GM21737 (cell line): Measurements from ENCODE around the gene BCKDHA.
A peak's percentile ranks its signal among the peaks of the same experiment; 100 is the strongest.
"Not testable (repeated sequence)": the region's sequence is repeated elsewhere in the genome, so short reads cannot be mapped to it uniquely, and the experiment has no call there.

Experiments used
- ATAC-seq: cut with Tn5 transposase; IDR thresholded peaks from one replicate; pipeline ENCODE4 v1.9.1; 2021; ENCODE audit warnings: mild to moderate bottlenecking, moderate library complexity; ENCODE audit not compliant: unreplicated experiment

BCKDHA gene

DNA sequence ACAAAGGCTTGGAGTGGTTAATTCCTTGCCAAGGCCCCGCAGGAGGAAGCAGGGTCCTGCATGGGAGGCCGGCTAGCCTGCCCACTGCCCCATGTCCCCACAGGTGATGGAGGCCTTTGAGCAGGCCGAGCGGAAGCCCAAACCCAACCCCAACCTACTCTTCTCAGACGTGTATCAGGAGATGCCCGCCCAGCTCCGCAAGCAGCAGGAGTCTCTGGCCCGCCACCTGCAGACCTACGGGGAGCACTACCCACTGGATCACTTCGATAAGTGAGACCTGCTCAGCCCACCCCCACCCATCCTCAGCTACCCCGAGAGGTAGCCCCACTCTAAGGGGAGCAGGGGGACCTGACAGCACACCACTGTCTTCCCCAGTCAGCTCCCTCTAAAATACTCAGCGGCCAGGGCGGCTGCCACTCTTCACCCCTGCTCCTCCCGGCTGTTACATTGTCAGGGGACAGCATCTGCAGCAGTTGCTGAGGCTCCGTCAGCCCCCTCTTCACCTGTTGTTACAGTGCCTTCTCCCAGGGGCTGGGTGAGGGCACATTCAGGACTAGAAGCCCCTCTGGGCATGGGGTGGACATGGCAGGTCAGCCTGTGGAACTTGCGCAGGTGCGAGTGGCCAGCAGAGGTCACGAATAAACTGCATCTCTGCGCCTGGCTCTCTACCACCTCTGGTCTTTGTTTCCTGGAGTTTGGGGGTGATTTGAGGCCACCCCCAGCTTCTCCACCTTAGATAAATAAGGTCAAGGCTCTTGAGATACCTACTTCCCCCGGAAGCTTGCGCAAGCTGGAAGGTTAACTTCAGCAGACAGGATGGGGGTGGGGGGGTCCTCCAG lies 26.9 kb downstream of the BCKDHA start:
- ATAC-seq = no peak

DNA sequence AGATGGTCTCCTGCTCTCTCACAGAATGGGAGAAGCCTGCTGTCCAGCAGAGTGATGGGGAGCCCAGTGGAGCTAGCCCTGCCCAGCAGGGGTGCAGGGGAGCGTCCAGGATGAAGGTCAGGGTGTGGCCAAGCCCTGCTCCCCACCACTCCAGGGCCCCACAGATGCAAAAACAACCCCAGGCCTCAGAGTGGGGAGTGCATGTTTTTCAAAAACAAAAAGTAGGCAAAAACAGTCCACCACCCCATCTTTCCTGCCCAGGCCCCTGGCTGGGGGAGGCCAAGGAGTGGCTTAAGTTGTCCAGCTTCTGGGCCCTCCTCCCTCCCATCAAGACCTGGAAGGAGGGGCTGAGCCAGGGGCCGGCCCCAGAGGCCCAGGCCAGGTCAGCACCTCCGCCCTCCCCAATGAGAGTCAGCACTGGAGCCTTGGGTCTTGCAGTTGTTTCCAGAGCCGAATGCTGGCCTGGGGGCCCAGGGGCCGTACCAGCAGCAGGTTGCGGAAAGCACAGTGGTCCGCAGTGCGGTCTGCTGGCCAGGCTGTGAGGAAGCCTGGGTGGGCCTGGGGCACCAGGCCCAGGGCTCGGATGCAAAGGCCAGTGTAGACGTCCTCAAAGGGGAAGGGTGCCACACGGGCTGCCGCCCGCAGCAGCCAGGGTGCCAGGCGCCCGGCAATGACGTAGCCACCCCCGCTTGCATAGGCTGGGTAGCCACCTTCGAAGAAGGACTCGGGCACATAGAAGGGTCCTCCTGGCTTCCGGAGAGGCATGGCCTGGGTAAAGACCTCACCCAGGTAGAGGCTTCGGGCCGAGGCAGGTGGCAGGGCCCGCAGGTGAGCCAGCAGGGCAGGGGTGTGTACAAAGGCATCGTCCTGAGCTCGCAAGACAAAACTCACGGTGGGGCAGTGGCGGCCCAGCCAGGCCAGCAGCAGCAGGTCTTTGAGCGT lies 27.8 kb downstream of the BCKDHA start:
- ATAC-seq = no peak

DNA sequence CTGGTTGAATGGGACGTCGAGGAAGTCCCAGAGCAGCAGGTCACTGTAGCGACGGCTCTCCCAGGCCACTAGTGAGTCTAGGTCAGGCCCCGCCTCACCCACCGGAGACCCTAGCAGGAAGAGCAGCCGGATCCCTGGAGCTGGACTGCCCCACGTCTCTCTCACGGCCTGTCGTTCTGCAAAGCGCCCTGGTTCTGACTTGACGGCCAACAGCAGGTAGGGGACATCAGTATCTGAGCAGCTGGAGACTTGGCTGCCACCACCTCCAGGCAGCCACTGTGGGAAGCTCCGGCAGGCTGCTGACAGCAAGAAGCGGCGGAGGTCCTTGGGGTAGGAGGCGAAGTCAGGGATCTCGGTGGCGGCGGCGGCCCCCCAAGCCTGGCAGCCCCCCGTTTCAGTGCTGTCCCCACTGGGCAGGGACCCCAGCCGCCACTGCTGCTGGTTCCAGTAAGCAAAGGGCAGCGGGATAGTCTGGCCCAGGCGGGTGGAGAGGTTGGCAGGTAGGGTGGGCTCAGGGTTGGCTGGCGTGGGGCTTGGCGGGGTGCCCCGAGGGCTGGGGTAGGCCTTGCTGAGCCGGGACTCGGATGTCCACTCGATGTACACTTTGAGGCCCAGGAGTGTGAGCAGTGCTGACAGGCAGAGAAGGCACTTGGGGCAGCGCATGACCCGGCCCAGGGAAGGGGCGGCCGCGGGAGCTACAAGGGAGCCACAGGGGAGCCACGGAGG lies 28.7 kb downstream of the BCKDHA start:
- no peak for ATAC-seq

DNA sequence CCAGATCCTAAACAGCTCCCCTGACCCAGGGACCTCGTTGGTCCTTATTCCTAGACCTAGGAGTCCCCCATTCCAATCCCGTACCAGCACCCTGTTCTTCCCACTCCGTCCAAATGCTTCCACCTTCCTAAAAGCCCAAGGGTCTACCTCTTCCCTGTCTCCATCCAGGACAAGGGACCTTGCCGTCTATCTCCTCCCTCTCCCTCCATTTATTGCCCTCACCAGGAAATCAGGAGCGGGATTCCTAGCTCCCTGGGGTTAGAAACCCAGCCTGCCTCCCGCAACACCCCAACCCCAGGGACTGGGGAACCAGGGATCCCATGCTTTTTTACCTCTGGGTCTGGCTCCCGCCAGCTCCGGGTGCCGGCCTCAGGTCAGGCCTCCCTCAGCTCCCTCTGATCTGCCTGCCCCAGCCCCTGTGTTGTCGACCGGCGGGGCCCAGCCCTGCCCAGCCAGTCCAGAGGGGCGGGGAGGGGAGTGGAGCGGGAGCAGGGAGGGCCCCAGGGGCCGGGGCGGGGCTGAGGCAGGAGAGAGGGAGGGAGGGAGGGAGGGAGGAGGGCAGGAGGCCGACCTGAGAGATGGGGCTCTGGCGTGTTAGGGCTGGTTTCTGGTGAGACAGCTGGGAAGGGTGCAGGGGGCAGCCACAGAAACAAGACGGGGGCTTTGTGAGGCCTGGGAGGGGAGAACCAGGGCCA lies 29.5 kb downstream of the BCKDHA start, which contains the start of gene B3GNT8:
B3GNT8 (minus strand) TSS at position 423 of the 695 bp plus-strand sequence. CDS start 596 bp downstream, outside the sequence.
- ATAC-seq = no peak

DNA sequence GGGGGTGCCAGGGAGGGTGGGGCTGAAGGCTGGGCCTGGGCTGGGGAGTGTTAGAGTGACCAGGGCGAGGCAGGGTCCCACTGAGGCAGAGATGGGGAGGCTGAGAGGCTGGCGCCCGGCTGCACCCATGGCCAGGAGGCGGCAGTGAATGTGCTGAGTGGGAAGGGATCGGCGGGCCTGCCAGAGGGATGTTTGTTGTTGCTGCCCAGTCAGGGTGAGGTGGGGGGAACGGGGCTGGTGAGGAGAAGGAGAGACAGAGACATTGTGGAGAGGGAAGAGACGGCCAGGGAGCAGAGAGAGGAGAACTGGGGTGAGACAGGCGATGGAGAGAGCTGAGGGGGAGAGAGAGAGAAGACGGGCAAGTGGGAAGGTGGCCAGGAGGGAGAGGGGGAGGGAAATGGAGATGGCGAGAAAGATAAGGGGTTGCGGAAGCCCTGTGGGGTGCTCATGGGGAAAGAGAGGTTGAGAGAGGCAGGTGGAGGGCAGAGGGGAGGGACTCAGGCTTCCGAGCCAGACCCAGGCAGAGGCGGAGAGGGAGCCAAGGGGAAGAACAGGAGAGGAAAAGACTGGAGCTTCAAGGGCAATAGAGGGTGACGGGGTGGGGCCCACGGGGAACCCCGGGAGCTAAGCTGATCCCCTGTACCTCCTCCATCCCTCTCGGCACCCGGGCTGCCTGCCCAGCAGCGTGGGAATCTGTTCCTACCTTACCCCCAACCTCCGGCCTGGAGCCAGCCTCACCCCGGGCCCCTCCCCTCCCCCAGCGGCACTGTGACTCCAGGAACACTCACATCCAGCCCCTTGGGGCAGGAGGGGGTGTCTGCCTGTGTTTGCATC lies 30.2 kb downstream of the BCKDHA start:
- ATAC-seq = no peak

DNA sequence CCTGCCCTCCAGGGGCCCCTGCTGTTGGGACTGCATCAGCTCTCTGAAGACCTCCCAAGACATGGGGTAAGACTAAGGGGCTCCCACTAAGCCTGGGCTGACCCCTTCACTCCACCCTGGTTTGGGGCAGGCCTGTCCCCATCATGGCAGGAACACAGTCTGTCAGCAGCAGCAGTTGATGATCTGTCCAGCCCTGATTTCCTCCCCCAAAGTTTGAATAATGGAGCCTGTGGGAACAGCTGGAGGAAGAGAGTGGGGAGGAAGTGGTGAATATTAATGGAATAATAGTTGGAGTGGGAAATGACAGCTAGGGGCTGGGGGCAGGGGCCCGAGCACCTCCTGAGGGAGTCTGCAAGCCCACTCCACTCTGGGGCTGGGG lies 30.9 kb downstream of the BCKDHA start:
- no peak for ATAC-seq

DNA sequence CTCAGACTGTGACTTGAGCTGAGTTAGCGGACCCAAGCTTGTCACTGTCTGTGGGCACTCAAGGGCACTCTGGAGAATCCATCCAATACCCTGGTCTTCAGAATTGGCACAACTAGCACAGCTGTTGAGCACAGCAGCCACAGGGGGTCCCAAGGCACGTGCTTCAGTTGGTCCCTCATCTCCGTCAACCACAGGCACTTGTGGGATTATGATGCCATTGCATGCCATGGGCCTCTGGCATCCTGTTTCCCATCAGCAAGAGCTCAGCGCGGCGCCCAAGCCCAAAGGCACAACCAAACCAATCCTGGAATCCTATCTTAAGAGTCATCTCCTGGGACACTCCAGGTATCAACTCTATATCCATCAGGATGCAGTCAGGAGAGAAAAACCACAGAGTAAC lies 33.3 kb downstream of the BCKDHA start:
- ATAC-seq = no peak

DNA sequence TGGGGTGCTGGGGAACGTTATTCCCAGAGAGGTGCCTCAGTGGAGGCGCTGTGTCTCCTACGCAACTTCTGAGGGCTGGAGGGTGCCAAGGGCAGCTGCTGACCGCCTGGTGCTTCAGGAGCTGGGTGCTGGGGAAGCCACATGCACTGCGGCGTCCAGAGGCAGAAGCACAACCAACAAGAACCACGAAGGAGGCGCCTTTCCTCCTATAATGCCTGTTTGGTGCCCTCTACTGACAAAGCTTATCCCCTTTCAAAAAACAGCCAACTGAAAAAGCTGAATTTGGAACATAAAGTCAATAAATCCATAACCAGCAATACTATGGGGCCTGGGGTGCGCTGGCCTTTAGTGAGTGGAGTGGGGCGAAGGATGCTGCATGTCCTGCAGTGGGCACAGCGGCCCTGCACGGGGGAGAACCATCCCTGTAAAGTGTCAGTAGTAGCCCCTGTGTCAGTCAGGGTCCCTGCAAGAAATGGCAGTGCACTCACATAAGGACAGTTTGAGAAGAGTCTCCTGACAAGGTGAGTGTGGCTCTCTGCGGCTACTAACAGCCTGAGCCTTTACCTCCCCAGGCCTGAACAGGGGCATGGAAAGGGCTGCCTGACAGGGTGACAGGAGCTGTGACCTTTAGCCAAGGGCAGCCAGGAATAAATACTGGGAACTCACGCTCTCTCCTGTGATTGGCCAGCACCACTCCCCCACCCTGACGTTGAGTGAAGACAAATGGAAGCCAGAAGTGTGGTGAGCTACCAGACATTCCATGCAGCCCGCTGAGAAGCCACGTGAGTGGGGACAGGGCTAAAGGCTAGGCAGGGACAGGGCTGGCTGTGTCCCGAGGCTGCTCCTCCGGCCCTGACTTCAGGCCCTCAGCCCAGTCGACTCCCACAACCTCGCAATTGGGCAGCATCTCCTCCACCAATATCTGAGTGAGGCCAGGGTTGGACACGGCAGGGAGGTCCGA lies 34.1 kb downstream of the BCKDHA start:
- ATAC-seq = no peak

DNA sequence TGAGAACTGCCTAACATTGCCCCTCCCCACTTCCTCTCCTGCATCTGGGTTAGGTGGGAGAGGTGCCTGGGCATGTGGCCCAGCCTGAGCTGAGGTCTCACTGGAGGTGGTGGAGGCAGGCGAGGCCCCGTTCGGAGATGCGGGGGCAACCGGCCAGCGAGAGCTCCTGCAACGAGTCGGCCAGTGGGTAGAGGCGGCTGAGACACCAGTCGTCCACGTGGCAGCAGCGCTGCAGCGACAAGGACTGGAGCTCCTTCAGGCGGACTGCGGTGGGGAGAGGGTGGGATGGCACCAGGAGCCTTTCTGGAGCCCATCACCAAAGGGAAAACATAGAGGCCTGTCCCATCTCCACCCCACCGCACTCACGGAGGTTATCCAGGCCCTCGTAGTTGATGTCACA lies 35.6 kb downstream of the BCKDHA start:
- ATAC-seq = no peak

DNA sequence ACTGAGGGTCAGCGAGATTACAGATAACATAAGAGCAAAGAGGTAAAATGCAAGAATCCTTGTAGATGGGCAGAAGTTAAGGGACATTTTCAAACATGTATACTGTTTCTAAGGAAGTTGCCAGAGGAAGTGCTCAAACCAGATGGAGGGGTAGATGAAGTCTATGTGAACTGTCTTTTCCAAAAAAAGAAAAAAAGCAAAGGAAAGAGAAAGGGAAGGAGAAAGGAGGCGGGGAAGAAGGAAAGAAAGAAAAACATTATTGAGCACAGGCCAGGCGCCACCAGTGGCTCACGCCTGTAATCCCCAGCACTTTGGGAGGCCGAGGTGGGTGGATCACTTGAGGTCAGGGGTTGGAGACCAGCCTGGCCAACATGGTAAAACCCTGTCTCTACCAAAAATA lies 36.8 kb downstream of the BCKDHA start:
- no peak for ATAC-seq

DNA sequence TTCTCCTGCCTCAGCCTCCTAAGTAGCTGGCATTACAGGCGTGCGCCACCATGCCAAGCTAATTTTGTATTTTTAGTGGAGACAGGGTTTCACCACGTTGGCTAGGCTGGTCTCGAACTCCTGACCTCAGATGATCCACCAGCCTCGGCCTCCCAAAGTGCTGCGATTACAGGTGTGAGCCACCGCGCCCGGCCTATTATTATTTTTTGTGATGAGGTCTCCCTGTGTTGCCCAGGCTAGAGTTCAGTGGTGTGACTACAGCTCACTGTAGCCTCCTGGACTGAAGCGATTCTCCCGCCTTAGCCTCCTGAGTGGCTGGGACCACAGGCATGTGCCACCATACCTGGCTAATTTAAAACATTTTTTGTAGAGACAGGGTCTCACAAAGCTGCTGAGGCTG lies 37.8 kb downstream of the BCKDHA start:
- ATAC-seq = not testable (repeated sequence)

DNA sequence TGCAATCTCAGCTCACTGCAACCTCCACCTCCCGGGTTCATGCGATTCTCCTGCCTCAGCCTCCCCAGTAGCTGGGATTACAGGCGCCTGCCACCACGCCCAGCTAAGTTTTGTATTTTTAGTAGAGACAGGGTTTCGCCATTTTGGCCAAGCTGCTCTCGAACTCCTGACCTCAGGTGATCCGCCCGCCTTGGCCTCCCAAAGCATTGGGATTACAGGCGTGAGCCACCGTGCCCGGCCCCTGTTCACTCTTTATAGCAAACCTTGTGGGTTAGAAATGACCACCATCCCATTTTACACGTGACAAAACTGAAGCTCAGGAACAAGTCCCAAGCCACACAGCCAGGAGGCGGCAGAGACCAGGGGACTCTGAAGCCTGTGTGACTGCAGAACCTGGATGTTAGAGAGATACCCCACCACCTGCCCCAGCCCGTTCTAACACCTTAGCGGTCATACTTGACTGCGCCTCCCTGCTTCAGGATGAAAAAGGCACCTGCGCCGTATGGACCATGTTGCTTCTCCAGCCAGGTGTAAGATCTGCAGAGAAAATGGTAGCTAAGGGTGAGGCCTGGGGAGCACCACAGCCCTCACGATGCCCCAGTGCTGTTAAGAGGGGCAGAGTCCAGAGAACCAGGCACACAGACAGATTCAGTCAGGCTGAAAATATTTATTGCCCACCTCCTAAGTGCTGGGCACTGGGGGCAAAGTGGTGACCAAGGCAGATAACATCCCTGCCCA lies 38.5 kb downstream of the BCKDHA start:
- no peak for ATAC-seq

DNA sequence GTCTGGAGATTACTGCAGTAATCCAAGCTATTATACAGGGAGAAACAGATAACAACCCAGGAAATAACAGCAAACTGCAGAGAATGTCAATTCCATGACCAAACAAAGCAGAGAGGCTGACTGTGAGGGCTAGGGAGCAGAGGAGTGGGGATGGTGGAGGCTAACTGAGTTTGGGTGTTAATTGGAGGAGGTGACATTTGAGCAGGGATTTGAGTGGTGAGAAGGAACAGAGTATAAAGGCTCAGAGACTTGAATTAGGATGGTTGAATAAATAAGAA lies 39.0 kb downstream of the BCKDHA start:
- ATAC-seq = no peak

DNA sequence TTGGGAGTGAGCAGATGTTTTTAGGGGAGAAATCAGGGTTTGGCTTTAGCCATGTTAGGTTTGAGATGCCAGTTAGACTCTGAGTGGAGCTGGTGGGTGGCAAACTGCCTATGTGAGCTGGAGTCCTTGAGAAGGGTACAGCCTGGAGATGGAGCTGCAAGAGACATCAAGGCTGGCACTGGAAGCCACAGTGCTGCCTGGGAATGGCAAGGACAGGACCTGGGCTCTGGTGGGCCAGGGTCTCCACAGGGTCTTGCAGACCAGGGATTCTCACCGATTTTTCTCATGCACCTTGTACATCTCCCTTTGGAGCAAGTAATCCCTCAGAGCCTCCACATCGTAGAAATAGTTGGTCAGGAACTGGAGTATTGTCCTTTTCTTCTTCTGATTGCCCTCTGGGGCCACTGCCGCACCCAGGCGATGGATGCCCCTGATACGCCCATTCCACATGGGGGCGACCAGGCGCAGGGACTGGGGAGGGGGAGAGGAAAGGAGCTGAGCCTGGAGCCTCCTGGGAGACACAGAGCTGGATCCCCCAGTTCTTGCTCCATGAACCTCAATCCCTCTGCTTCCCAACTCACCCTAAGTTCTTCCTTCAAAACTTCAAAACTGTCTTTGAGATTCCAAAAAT lies 40.4 kb downstream of the BCKDHA start:
- no peak for ATAC-seq

DNA sequence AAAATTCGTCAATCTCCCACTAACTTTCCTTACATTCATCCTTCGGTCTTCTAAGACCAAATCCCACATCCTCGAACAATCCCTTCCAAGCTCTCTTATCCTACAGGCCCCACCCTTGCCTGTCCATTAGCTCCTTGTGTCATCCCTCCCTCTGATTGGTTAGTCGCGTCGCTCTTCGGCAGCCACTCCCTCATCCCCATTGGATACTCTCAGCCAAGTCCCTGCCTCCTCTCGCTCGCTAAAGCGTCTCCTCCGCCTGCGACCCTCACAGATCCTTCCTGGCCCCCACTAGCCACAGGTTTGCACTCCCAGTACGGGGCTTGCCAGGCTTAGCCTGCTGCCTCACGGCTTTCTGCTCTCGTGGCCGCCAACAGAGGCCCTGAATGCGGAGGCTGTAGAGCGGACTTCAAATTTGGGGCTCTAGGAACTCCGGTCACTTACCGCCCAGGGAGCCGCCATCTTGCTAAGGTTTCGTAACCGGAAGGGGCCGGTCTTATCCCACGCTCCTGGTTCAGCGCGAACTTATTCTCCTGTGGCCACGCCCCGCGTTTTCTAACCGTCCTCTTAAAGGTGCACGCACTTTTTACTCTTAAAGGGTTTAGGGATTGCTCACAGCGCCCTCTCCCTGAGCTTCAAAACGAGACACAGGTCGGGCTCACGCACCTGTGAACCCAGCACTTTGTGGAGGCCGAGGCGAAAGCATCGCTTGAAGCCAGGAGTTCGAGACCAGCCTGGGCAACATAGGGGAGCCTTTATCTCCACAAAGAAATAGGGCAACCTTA lies 42.0 kb downstream of the BCKDHA start, which contains the start of gene DMAC2:
DMAC2 (minus strand) TSS at position 472 of the 782 bp plus-strand sequence; CDS start at position 459, 13 bp downstream.
- ATAC-seq = peak; percentile 75

DNA sequence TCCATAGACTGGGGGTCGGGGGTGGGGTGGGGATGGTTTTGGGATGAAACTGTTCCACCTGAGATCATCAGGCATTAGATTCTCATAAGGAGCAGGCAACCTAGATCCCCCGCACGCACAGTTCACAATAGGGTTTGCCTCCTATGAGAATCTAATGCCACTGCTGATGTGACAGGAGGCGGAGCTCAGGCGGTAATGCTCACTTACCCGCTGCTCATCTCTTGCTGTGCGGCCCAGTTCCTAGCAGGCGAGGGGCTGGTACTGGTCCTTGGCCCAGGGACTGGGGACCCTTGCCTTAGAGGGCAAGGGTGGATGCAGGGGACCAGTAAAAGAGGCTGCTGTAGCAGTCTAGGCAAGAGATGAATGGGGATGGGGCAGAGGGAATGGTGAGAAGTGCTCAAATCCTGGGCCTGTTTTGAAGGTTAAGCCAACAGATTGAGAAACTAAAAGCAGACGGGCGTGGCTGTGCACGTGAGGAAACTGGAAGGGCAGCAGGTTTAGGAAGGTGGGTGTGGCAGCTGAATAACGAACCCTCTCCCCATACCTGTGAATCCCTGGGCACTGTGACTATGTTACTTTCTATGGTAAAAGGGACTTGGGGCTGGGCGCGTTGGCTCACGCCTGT lies 43.8 kb downstream of the BCKDHA start:
- no peak for ATAC-seq
